CD4-positive, alpha-beta memory T cell (primary cell): ENCODE data around the gene GAS7. TPM values are rescaled to one million over a fixed set of nuclear protein-coding genes. Genes with fewer than 3 reads are reported as not detected.

Source experiments
- CTCF ChIA-PET: fragments of 350-600 bp; sonication (Branson Sonifier 250); formaldehyde crosslinking; loops from one replicate; lab custom pipeline; 2021; ENCODE audit warnings: inconsistent platforms; ENCODE audit not compliant: partially characterized antibody; lab: Charles Lee
- POLR2A ChIA-PET: fragments of 350-600 bp; sonication (Branson Sonifier 250); formaldehyde crosslinking; loops from one replicate; lab custom pipeline; 2021; ENCODE audit not compliant: partially characterized antibody; lab: Charles Lee
- DNase-seq, 5 donors: peaks; one replicate each; pipeline versions ENCODE4 v3.0.0 to v3.0.0-alpha.2; 2020 to 2022; ENCODE audit warnings: mixed read lengths in 1 of 5
- H3K27ac ChIP-seq: one replicate; pipeline ENCODE4 v1.7.0; 2013; ENCODE audit warnings: low read depth, low read length
- H3K27me3 ChIP-seq: 2 replicates; pipeline ENCODE4 v1.7.0; 2013; ENCODE audit warnings: mild to moderate bottlenecking, low read length, moderate library complexity; ENCODE audit not compliant: insufficient read depth
- H3K36me3 ChIP-seq: 2 replicates; pipeline ENCODE4 v1.7.0; 2013; ENCODE audit warnings: mild to moderate bottlenecking, low read length, moderate library complexity; ENCODE audit not compliant: insufficient read depth
- H3K4me1 ChIP-seq: 2 replicates; pipeline ENCODE4 v1.7.0; 2013; ENCODE audit warnings: mild to moderate bottlenecking, low read length, moderate library complexity; ENCODE audit not compliant: insufficient read depth
- H3K4me3 ChIP-seq, 2 donors: one replicate each; pipeline ENCODE4 v1.7.0; 2013; ENCODE audit warnings: low read length in 2 of 2, mild to moderate bottlenecking in 1 of 2
- H3K9me3 ChIP-seq, 2 donors: one replicate each; pipeline ENCODE4 v1.7.0; 2013; ENCODE audit warnings: low read length in 2 of 2, control low read depth in 1 of 2; ENCODE audit not compliant: control insufficient read depth in 1 of 2
- H3K27ac Mint-ChIP-seq, 7 donors: one replicate each; pipeline ENCODE4 v1.8.0; 2020 to 2021; ENCODE audit warnings: mixed read lengths in 7 of 7, mild to moderate bottlenecking in 6 of 7, inconsistent platforms in 3 of 7, moderate library complexity in 3 of 7
- H3K27me3 Mint-ChIP-seq, 2 donors: one replicate each; pipeline ENCODE4 v1.8.0; 2020 to 2021; ENCODE audit warnings: mixed read lengths in 2 of 2
- H3K36me3 Mint-ChIP-seq, 2 donors: one replicate each; pipeline ENCODE4 v1.8.0; 2020 to 2021; ENCODE audit warnings: mixed read lengths in 2 of 2, inconsistent platforms in 1 of 2, mild to moderate bottlenecking in 1 of 2
- H3K4me1 Mint-ChIP-seq, 4 donors: one replicate each; pipeline ENCODE4 v1.8.0; 2020 to 2021; ENCODE audit warnings: mixed read lengths in 4 of 4, mild to moderate bottlenecking in 1 of 4
- H3K4me3 Mint-ChIP-seq, 8 donors: one replicate each; pipeline ENCODE4 v1.8.0; 2020 to 2021; ENCODE audit warnings: mixed read lengths in 8 of 8, mild to moderate bottlenecking in 7 of 8, moderate library complexity in 6 of 8, inconsistent platforms in 3 of 8
- H3K9me3 Mint-ChIP-seq, 8 donors: one replicate each; pipeline ENCODE4 v1.8.0; 2020 to 2021; ENCODE audit warnings: mixed read lengths in 8 of 8, mild to moderate bottlenecking in 5 of 8, inconsistent platforms in 3 of 8, moderate library complexity in 1 of 8
- intact Hi-C: fragments of 100-400 bp; cut with micrococcal nuclease; formaldehyde crosslinking; loops from one replicate; pipeline ENCODE4 v1.15.1; 2023
- polyA plus RNA-seq, 2 donors: library from polyadenylated mRNA; unstranded; fragments of 300-500 nt; fragmentation: Illumina TruSeq; gene quantifications; one replicate each; pipeline ENCODE4 v1.2.3, GENCODE V29; 2021
- total RNA-seq, 2 experiments: library from RNA; stranded (reverse); gene quantifications; one replicate each; pipeline ENCODE4 v1.2.3, GENCODE V29; 2021

Gene GAS7
- total and polyA plus RNA-seq, 4 experiments from 2014 or later: 0.42 to 5.2 (median 3.0) TPM

- POLR2A ChIA-PET: no interaction called here
Observed at GRCh38 chr17:10083864-10084263, 114.5 kb downstream of the GAS7 start.

GRCh38 chr17:10082795-10083194 lies 115.6 kb downstream of the GAS7 start:
- Mint-ChIP-seq H3K27me3 (peaks cover 0 to under 1% of the 10 kb centered on the region in 2 donors), H3K36me3 (no peaks in the 10 kb centered on the region), H3K4me3 (no peak overlapping the region), H3K9me3 (peaks cover 0 to 8% (median 1%) of the 10 kb centered on the region in 8 donors), H3K4me1 (peaks cover 4 to 14% (median 7%) of the 10 kb centered on the region in 4 donors), H3K27ac (no peak overlapping the region)
- H3K27me3 ChIP-seq: no peaks in the 10 kb centered on the region
- no peak overlapping the region for H3K4me3 ChIP-seq
- intact Hi-C loops: no loop called here
- no peaks in the 10 kb centered on the region for H3K9me3 ChIP-seq
- no peaks in the 10 kb centered on the region for H3K4me1 ChIP-seq
- CTCF ChIA-PET: no interaction called here
- DNase-seq: no peak
- POLR2A ChIA-PET: no interaction called here
- no peak overlapping the region for H3K27ac ChIP-seq
- H3K36me3 ChIP-seq: no peaks in the 10 kb centered on the region

More at GRCh38 chr17:10083864-10084263, 114.5 kb downstream of the GAS7 start:
- Mint-ChIP-seq H3K4me3 (no peak overlapping the region), H3K9me3 (peaks cover 0 to 6% (median 0%) of the 10 kb centered on the region in 8 donors), H3K27me3 (no peaks in the 10 kb centered on the region), H3K27ac (no peak overlapping the region), H3K4me1 (peaks cover 4 to 13% (median 6%) of the 10 kb centered on the region in 4 donors), H3K36me3 (no peaks in the 10 kb centered on the region)
- H3K27me3 ChIP-seq: no peaks in the 10 kb centered on the region
- H3K4me3 ChIP-seq: no peak overlapping the region
- intact Hi-C loops: no loop called here
- no peaks in the 10 kb centered on the region for H3K4me1 ChIP-seq
- no peak overlapping the region for H3K27ac ChIP-seq
- H3K36me3 ChIP-seq: no peaks in the 10 kb centered on the region
- no peaks in the 10 kb centered on the region for H3K9me3 ChIP-seq
- CTCF ChIA-PET: no interaction called here
- no peak for DNase-seq

GRCh38 chr17:10081571-10082169 lies 116.7 kb downstream of the GAS7 start:
- ChIA-PET POLR2A (no interaction called here), CTCF (no interaction called here)
- Mint-ChIP-seq H3K27ac (peak overlapping the region in 1 of 7 donors; percentile 5), H3K9me3 (peaks cover 0 to 10% (median 5%) of the 10 kb centered on the region in 8 donors), H3K4me3 (peak overlapping the region in 5 of 8 donors; percentile 15 to 51 (median 29)), H3K4me1 (peaks cover 4 to 19% (median 8%) of the 10 kb centered on the region in 4 donors), H3K27me3 (peaks cover 0 to 3% of the 10 kb centered on the region in 2 donors), H3K36me3 (no peaks in the 10 kb centered on the region)
- Histone ChIP-seq H3K9me3 (no peaks in the 10 kb centered on the region), H3K36me3 (no peaks in the 10 kb centered on the region), H3K27me3 (no peaks in the 10 kb centered on the region), H3K4me3 (no peak overlapping the region), H3K4me1 (no peaks in the 10 kb centered on the region), H3K27ac (no peak overlapping the region)
- no peak for DNase-seq
- intact Hi-C loops: no loop called here

DNA sequence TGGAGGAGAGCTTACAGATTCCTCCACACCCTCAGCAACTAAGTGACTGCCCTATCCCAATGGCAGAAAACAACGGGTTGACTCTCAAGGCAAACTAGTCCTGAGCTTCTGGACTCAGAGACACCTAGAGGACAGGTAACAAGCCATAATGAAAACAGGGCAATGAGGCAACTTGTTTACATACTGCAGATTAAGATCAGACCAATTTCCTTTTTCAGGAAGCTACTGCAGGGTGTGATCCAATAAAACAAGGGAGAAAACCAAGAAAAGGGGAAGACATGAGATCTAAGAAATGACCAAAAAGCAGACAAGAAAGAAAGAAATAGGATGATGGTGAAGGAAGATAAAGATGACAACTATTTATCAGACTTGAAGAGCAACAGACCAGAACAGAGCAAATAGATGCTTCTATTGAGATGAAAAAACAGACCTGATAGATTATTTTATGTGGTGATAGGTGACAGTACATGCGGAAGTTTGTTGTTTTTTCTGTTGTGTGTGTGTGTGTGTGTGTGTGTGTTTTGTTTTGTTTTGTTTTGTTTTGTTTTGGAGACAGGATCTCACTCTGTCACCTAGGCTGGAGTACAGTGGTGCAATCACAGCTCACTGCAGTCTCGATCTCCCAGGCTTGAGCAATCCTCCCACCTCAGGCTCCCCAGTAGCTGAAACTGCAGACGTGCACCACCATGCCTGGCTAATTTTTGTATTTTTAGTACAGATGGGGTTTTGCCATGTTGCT lies 120.7 kb downstream of the GAS7 start:
- no peaks in the 10 kb centered on the region for H3K36me3 ChIP-seq
- Mint-ChIP-seq H3K4me3 (no peak overlapping the region), H3K27me3 (peaks cover under 1 to 3% of the 10 kb centered on the region in 2 donors), H3K27ac (peak overlapping the region in 4 of 7 donors; percentile 4 to 36 (median 28)), H3K4me1 (peaks cover 4 to 19% (median 7%) of the 10 kb centered on the region in 4 donors), H3K36me3 (no peaks in the 10 kb centered on the region), H3K9me3 (peaks cover 0 to 13% (median 5%) of the 10 kb centered on the region in 8 donors)
- intact Hi-C loops: no loop called here
- DNase-seq: peak in 1 of 5 donors; percentile 5
- H3K4me1 ChIP-seq: no peaks in the 10 kb centered on the region
- ChIA-PET CTCF (no interaction called here), POLR2A (no interaction called here)
- no peaks in the 10 kb centered on the region for H3K27me3 ChIP-seq
- no peak overlapping the region for H3K4me3 ChIP-seq
- no peak overlapping the region for H3K27ac ChIP-seq
- no peaks in the 10 kb centered on the region for H3K9me3 ChIP-seq

GRCh38 chr17:10075919-10076318 lies 122.5 kb downstream of the GAS7 start:
- Mint-ChIP-seq H3K9me3 (peaks cover 0 to 13% (median 5%) of the 10 kb centered on the region in 8 donors), H3K36me3 (no peaks in the 10 kb centered on the region), H3K4me1 (peaks cover 0 to 12% (median 2%) of the 10 kb centered on the region in 4 donors), H3K27ac (no peak overlapping the region), H3K4me3 (no peak overlapping the region), H3K27me3 (peaks cover 3 to 4% of the 10 kb centered on the region in 2 donors)
- no peak for DNase-seq
- Histone ChIP-seq H3K27me3 (no peaks in the 10 kb centered on the region), H3K9me3 (no peaks in the 10 kb centered on the region), H3K36me3 (no peaks in the 10 kb centered on the region), H3K4me1 (no peaks in the 10 kb centered on the region), H3K4me3 (no peak overlapping the region), H3K27ac (no peak overlapping the region)
- POLR2A ChIA-PET: no interaction called here
- CTCF ChIA-PET: no interaction called here
- intact Hi-C loops: no loop called here

GRCh38 chr17:10073941-10074340 lies 124.5 kb downstream of the GAS7 start:
- peaks cover 4 to 5% of the 10 kb centered on the region in 2 donors for H3K27me3 Mint-ChIP-seq
- no peaks in the 10 kb centered on the region for H3K36me3 Mint-ChIP-seq
- H3K9me3 ChIP-seq: no peaks in the 10 kb centered on the region
- H3K27ac Mint-ChIP-seq: no peak overlapping the region
- H3K36me3 ChIP-seq: no peaks in the 10 kb centered on the region
- H3K4me1 ChIP-seq: no peaks in the 10 kb centered on the region
- peaks cover 0 to 13% (median 5%) of the 10 kb centered on the region in 8 donors for H3K9me3 Mint-ChIP-seq
- ChIA-PET POLR2A (no interaction called here), CTCF (no interaction called here)
- H3K27me3 ChIP-seq: no peaks in the 10 kb centered on the region
- DNase-seq: no peak
- no peak overlapping the region for H3K4me3 Mint-ChIP-seq
- intact Hi-C loops: no loop called here
- H3K4me1 Mint-ChIP-seq: peaks cover 0 to 6% (median 2%) of the 10 kb centered on the region in 4 donors
- no peak overlapping the region for H3K4me3 ChIP-seq
- no peak overlapping the region for H3K27ac ChIP-seq

DNA sequence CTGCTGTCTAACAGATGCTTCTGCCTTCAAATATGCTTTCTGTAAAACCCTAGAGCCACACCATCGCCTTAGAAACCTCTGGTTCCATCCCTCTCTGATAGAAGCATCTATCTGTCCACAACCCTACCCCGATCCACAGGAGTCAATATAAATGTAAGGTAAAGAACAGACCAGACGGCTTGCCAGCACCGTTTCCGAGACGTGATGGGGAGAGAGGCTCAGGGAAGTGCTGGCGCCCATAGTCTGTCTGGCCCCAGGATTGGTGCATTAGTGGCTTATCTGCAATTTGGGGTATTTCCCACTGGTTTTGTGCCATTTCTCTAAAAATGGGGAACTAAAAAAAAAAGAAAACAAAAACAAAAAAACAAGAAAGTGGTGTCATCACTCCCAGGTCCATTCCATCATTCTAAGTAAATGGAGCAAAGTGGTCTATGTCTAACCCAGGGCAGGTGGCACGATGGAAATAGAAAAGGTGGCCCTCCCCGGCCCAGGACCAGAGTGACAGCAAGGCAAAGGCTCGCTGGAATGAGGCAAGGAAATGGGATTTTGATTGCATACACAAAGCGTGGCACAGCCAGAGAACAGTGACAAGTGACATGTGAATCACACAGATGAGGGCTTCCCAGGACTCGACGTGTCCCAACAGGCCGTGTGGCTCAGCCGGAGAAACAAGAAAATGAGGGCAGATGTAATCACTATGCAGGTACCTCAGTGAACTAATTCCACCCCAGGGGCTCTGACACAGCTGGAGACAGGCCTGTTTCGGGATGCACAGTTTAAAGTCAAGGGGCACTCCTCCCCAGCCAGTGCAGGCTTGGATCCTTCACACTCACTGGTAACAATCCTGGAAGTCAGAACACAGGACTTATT lies 125.6 kb downstream of the GAS7 start:
- Histone ChIP-seq H3K36me3 (no peaks in the 10 kb centered on the region), H3K27ac (no peak overlapping the region), H3K4me3 (no peak overlapping the region), H3K4me1 (no peaks in the 10 kb centered on the region), H3K27me3 (no peaks in the 10 kb centered on the region), H3K9me3 (no peaks in the 10 kb centered on the region)
- peaks cover 0 to 5% (median 1%) of the 10 kb centered on the region in 4 donors for H3K4me1 Mint-ChIP-seq
- ChIA-PET CTCF (no interaction called here), POLR2A (no interaction called here)
- H3K36me3 Mint-ChIP-seq: no peaks in the 10 kb centered on the region
- DNase-seq: no peak
- no peak overlapping the region for H3K4me3 Mint-ChIP-seq
- peak overlapping the region in 1 of 7 donors; percentile 20 for H3K27ac Mint-ChIP-seq
- peaks cover 4% of the 10 kb centered on the region in 2 donors for H3K27me3 Mint-ChIP-seq
- intact Hi-C loops: no loop called here
- peaks cover 0 to 12% (median 4%) of the 10 kb centered on the region in 8 donors for H3K9me3 Mint-ChIP-seq
